Right lobe of liver (tissue), 4 donors: ENCODE measurements around the gene EYA3.

Experiments used
- POLR2A ChIP-seq: fragments of 450-650 bp; IDR thresholded peaks from one replicate; pipeline ENCODE4 v1.6.1; 2017; ENCODE audit warnings: antibody characterized with exemption, mild to moderate bottlenecking
- TF ChIP-seq, protein P1 (sequence below), 4 donors: fragments of 200-600 bp in 3 of 4; fragments of 450-650 bp in 1 of 4; IDR thresholded peaks; one replicate each; pipeline versions ENCODE4 v1.5.1 to v1.8.0; 2016 to 2022; ENCODE audit warnings: antibody characterized with exemption in 4 of 4, mild to moderate bottlenecking in 2 of 4
- donor health status: DM: no; HTN: no; CAD: no.
- donor health status: DM: no; HTN: no; CAD: no.
- donor health status: DM: no; HTN: yes; CAD: no.

GRCh38 chr1:27967884-27968466 is 120.4 kb downstream of the EYA3 start:
- TF ChIP-seq, protein P1, sequence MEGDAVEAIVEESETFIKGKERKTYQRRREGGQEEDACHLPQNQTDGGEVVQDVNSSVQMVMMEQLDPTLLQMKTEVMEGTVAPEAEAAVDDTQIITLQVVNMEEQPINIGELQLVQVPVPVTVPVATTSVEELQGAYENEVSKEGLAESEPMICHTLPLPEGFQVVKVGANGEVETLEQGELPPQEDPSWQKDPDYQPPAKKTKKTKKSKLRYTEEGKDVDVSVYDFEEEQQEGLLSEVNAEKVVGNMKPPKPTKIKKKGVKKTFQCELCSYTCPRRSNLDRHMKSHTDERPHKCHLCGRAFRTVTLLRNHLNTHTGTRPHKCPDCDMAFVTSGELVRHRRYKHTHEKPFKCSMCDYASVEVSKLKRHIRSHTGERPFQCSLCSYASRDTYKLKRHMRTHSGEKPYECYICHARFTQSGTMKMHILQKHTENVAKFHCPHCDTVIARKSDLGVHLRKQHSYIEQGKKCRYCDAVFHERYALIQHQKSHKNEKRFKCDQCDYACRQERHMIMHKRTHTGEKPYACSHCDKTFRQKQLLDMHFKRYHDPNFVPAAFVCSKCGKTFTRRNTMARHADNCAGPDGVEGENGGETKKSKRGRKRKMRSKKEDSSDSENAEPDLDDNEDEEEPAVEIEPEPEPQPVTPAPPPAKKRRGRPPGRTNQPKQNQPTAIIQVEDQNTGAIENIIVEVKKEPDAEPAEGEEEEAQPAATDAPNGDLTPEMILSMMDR (IDR thresholded peaks at IDR 0.05): no peak
- no peak for TF ChIP-seq POLR2A
